DND-41 (cell line): Measurements from ENCODE around the gene TBX18.

Experiments
- ATAC-seq: fragments of 200-7000 bp; cut with Tn5 transposase; 3 replicates; pipeline ENCODE4 v1.9.1; 2021; ENCODE audit warnings: low read depth; ENCODE audit not compliant: insufficient read depth
- DNase-seq: peaks from one replicate; pipeline ENCODE4 v3.0.0-alpha.2; 2020
- H2AFZ ChIP-seq: 2 replicates; pipeline ENCODE4 v1.6.0; 2012; ENCODE audit warnings: low read depth, low read length
- H3K27ac ChIP-seq: 2 replicates; pipeline ENCODE4 v1.5.1; 2012; ENCODE audit warnings: low read length, inconsistent platforms
- H3K27me3 ChIP-seq: fragments of 200-600 bp; sonication (generic); 2 replicates; pipeline ENCODE4 v1.6.0; 2012; ENCODE audit warnings: low read length, mild to moderate bottlenecking, inconsistent platforms; ENCODE audit not compliant: insufficient read depth, poor library complexity
- H3K36me3 ChIP-seq: 2 replicates; pipeline ENCODE4 v1.5.1; 2012; ENCODE audit warnings: low read length, inconsistent platforms; ENCODE audit not compliant: insufficient read depth
- H3K4me1 ChIP-seq: 2 replicates; pipeline ENCODE4 v1.5.1; 2012; ENCODE audit warnings: mild to moderate bottlenecking, low read length; ENCODE audit not compliant: insufficient read depth
- H3K4me2 ChIP-seq: 2 replicates; pipeline ENCODE4 v1.6.0; 2012; ENCODE audit warnings: mild to moderate bottlenecking, moderate library complexity, low read length, inconsistent platforms; ENCODE audit not compliant: insufficient read depth
- H3K4me3 ChIP-seq, 2 experiments: fragments of 200-600 bp in 1 of 2; shearing (Covaris generic) in 1 of 2; 2 replicates each; pipeline ENCODE4 v1.5.1; 2012 to 2016; ENCODE audit warnings: inconsistent platforms in 2 of 2, low read length in 2 of 2, mild to moderate bottlenecking in 2 of 2, low read depth in 1 of 2, moderate library complexity in 1 of 2
- H3K79me2 ChIP-seq: 2 replicates; pipeline ENCODE4 v1.6.0; 2012; ENCODE audit warnings: low read length, inconsistent platforms; ENCODE audit not compliant: insufficient read depth
- H3K9ac ChIP-seq: 2 replicates; pipeline ENCODE4 v1.6.0; 2012; ENCODE audit warnings: low read depth, mild to moderate bottlenecking, inconsistent platforms, low read length, moderate library complexity
- H3K9me3 ChIP-seq: 2 replicates; pipeline ENCODE4 v1.5.1; 2012; ENCODE audit warnings: low read length, moderate library complexity, mild to moderate bottlenecking, inconsistent platforms; ENCODE audit not compliant: insufficient read depth, severe bottlenecking
- H4K20me1 ChIP-seq: 2 replicates; pipeline ENCODE4 v1.6.0; 2012; ENCODE audit warnings: low read length; ENCODE audit not compliant: insufficient read depth
- CTCF ChIP-seq: IDR thresholded peaks from 2 replicates; pipeline ENCODE4 v1.5.1; 2012; ENCODE audit warnings: borderline replicate concordance, low read length, moderate library complexity, mild to moderate bottlenecking; ENCODE audit not compliant: poor library complexity, severe bottlenecking; ENCODE audit errors: extremely low read depth
- EZH2 ChIP-seq: IDR thresholded peaks from 3 replicates; pipeline ENCODE4 v1.6.1; 2012; ENCODE audit warnings: borderline replicate concordance, low read depth, mild to moderate bottlenecking, moderate library complexity, low read length, inconsistent platforms; ENCODE audit not compliant: severe bottlenecking

The TBX18 gene

GRCh38 chr6:84764332-84765049 lies at the start of gene TBX18:
TSS of gene TBX18 (minus strand) at chr6:84764598. CDS start at chr6:84764181, 417 bp downstream.
- Histone ChIP-seq H3K4me1 (no peaks in the 10 kb centered on the region; the same call in 1 of the 2 replicates), H3K79me2 (no peaks in the 10 kb centered on the region), H3K9me3 (peaks cover 16% of the 10 kb centered on the region), H3K4me2 (no peak within 1 kb of the TSS), H3K27me3 (no peaks in the 10 kb centered on the region), H3K27ac (no peak within 1 kb of the TSS), H3K9ac (no peak within 1 kb of the TSS), H3K36me3 (no peaks in the 10 kb centered on the region), H2AFZ (no peak within 1 kb of the TSS), H3K4me3 (no peak within 1 kb of the TSS), H4K20me1 (no peaks in the 10 kb centered on the region)
- ATAC-seq (no peak), DNase-seq (no peak)
- TF ChIP-seq CTCF, result no peak
- no peak for TF ChIP-seq EZH2

GRCh38 chr6:84811351-84811750 lies 47.0 kb upstream of the TBX18 start:
- ATAC-seq (no peak), DNase-seq (no peak)
- H3K27me3 ChIP-seq, result no peaks in the 10 kb centered on the region
- no peaks in the 10 kb centered on the region for H4K20me1 ChIP-seq
- H3K9me3 ChIP-seq, result no peaks in the 10 kb centered on the region
- H3K27ac ChIP-seq, result no peak overlapping the region
- no peak overlapping the region for H3K4me3 ChIP-seq
- no peaks in the 10 kb centered on the region for H3K79me2 ChIP-seq
- TF ChIP-seq EZH2 (no peak), CTCF (no peak)
- no peak overlapping the region for H2AFZ ChIP-seq
- no peak overlapping the region for H3K4me2 ChIP-seq
- no peak overlapping the region for H3K9ac ChIP-seq
- H3K4me1 ChIP-seq, result no peaks in the 10 kb centered on the region
- H3K36me3 ChIP-seq, result no peaks in the 10 kb centered on the region

- no peak for TF ChIP-seq EZH2
- no peak for TF ChIP-seq CTCF
- 0 out of 2 replicates have a peak, but pooled peaks cover 4% of the 10 kb centered on the region for H3K4me1 ChIP-seq
- ATAC-seq (no peak), DNase-seq (no peak)
- H3K27me3 ChIP-seq, result no peaks in the 10 kb centered on the region
- H4K20me1 ChIP-seq, result no peaks in the 10 kb centered on the region
- no peaks in the 10 kb centered on the region for H3K36me3 ChIP-seq
- no peak overlapping the region for H3K9ac ChIP-seq
- H3K27ac ChIP-seq, result no peak overlapping the region
- no peak overlapping the region for H2AFZ ChIP-seq
- no peak overlapping the region for H3K4me2 ChIP-seq
- H3K79me2 ChIP-seq, result no peaks in the 10 kb centered on the region
- no peak overlapping the region for H3K4me3 ChIP-seq
- H3K9me3 ChIP-seq, result no peaks in the 10 kb centered on the region
Observed at GRCh38 chr6:84809455-84809854, 45.1 kb upstream of the TBX18 start.
